T-helper 1 cell treated with Interleukin-12 subunit alpha and Interleukin-12 subunit beta and Interleukin-4 antibody, amounts not matched to agents 30 ng/mL and 1 ng/mL, for 36 hours (primary cell): ENCODE results near the gene CMTM1. TPM values are rescaled to one million over a fixed set of nuclear protein-coding genes. Genes with fewer than 3 reads are reported as not detected.
"Not testable (repeated sequence)": the region's sequence is repeated elsewhere in the genome, so short reads cannot be mapped to it uniquely, and the experiment has no call there.

Experiments
- intact Hi-C: fragments of 100-400 bp; cut with micrococcal nuclease; formaldehyde crosslinking; loops from one replicate; pipeline ENCODE4 v1.15.1; 2024
- total RNA-seq: library from RNA; stranded (reverse); gene quantifications from 2 replicates; pipeline ENCODE4 v1.2.3, GENCODE V29; 2022

Gene CMTM1
- total RNA-seq, 1 donor from 2014 or later, result 33.5 TPM

DNA sequence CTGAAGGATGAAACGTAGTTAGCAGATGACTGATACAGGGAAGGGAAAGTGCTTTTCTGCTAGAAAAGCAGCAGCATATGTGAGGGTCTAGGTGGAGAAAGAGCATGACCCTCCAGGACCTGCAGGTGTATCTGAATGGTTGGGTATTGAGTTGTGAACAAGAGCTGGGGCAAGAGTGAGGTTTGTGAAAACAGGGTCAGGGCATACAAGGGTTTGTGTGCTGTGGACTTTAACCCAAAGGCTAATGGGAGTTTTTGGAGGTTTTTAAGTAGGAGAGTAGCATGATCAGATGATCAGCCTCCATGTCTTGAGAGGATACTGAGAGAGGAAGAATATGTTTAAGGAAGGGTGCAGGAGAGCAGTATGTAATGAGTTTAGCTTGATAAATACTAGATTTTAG is 6.1 kb upstream of the CMTM1 start:
- intact Hi-C loops, result no loop called here

DNA sequence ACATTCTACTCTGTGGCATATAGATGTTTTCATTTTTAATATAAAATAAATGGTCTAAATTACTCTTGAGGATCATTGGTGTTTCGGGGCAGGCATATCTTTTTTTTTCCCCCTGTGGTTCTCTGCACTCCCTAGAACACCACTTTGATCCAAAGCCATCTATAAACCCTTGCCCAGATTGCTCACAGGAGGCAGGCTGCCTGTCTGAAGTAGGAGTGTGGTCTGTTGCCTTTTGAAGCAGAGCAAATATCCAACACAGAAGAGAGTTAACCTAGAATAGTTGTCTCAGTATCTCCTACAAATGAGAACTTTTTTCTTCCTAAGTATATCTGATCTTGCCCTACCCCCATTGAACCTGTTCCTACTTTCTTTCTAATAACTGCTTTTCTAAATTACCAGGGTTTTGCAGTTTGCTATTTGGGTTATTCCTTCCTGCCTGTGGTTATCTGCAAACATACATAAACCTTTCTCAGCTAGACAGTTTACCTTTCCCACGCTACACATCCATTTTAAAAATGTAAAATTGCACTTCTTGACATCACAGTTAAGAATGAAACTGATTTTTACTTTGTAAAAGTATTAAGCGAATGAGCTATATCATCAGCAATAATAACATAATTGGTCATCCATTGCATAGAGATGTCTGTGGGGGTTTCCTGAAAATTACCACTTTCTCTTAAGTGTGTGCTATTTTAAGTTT is 4.7 kb upstream of the CMTM1 start:
- intact Hi-C loops, result loop anchor here (1.0 to 2.0 kb wide), 3 partner anchors 8 to 43 kb away; partner anchors contain the start of gene CMTM3

DNA sequence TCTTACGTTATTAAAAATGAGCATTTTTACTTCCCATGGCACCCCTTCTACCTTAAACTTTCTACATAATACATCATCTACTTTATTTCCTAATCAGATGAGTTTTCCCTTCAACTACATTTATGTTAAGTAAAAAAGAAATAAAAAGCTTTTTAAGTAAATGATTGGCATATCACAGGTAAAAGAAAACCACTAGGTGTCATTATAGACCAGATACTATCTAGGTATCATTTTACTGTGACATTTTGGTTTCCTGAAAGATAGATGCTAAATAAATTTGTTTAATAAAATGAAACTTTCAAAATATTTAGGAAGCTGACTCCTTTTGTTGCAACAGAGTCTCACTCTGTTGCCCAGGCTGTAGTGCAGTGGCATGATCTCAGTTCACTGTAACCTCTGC is 3.8 kb upstream of the CMTM1 start:
- intact Hi-C loops, result loop anchor here (2.0 kb wide), 2 partner anchors 28 to 42 kb away; partner anchors contain the start of gene CMTM3

DNA sequence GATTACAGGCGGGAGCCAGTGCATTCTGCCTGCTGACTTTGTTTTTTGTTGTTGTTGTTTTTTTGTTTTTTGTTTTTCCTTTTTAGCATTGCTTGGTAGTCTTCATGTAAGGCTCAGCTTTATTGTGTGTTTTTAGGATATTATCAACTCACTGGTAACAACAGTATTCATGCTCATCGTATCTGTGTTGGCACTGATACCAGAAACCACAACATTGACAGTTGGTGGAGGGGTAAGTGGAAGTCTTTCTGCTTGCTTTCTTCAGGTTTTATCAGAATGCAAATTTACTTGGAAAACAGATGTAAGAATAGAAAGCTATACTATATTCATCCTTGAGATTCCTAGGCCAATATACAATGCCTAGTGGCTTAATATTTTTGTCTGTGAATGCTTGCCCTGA is 3.3 kb upstream of the CMTM1 start:
- intact Hi-C loops, result loop anchor here (2.0 kb wide), 2 partner anchors 28 to 42 kb away; partner anchors contain the start of gene CMTM3

DNA sequence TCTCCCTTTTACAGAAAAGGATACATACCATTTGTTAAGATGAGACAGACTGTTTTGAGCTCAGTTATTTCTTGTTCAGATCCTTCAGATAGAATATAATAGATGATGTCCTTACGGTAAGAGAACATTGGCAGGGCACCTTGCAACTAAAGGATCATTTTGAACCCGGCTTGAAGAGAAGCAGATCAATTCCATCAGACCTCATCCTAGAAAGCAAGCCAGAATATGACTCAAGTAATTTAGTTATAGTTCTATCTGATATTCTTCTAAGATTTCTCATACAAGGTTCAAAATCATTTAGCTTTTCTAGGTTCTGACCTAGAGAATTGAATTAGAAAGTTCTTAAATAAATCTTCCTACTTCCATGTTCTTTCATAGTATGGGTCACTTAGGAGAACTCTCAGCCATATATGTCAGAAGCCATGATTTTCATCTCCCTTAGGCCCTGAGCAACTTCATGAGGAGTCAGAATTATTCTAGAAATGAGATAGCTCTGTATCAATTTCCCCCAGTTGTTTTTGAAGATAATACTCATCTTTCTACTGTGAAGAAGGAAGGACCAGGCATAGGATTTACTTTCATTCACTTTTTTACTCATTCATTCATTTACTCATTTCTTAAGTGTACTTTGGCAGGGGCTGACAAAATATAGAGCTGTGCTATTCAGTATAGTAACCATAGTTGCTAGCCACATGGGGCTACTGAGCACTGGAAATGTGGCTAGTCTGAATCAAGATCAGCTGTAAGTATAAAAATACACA is 2.5 kb upstream of the CMTM1 start:
- intact Hi-C loops, result loop anchor here (2.0 kb wide), 2 partner anchors 27 to 41 kb away; partner anchors contain the start of gene CMTM3

DNA sequence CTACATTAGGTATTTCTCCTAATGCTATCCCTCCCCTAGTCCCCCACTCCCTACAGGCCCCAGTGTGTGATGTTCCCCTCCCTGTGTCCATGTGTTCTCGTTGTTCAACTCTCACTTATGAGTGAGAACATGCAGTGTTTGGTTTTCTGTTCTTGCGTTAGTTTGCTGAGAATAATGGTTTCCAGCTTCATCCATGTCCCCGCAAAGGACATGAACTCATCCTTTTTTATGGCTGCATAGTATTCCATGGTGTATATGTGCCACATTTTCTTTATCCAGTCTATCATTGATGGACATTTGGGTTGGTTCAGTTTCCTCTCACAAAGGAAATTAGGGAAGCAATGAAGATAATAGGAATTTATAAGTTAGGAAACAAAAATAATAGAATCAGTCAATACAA is 1.0 kb downstream of the CMTM1 start:
- intact Hi-C loops, result not testable (repeated sequence)

DNA sequence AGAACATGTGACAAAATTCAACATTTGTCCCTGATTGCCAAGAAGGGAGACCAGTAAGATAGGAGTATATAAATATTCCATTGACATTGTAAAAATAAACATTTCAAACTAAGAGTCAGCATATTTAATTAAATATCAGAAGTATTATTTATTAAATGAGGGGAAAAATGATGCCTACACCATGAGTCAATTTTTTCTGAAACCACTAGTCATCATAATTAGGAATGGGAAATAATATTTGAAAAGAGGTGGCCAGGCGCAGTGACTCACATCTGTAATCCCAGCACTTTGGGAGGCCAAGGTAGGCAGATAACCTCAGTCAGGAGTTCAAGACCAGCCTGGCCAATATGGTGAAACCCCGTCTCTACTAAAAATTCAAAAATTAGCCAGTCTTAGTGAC is 2.1 kb downstream of the CMTM1 start:
- intact Hi-C loops, result no loop called here

DNA sequence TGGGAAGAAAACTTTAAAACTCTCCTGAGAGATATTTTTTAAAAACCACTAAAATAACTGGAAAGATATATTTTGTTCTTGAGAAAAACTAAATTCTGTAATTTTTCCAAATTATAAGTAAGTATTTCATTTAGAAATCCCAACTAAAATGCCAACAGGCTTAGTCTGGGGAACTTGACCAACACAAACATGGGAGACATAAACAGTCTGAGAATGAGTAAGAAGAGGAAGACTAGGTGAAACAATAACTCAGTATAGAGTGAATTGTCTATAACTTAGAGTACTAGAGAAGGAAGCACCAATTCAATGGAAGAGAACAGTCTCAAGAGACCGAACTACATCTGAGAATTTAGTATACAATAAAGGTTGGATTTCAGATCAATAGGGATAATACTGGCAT is 2.9 kb downstream of the CMTM1 start:
- intact Hi-C loops, result no loop called here

DNA sequence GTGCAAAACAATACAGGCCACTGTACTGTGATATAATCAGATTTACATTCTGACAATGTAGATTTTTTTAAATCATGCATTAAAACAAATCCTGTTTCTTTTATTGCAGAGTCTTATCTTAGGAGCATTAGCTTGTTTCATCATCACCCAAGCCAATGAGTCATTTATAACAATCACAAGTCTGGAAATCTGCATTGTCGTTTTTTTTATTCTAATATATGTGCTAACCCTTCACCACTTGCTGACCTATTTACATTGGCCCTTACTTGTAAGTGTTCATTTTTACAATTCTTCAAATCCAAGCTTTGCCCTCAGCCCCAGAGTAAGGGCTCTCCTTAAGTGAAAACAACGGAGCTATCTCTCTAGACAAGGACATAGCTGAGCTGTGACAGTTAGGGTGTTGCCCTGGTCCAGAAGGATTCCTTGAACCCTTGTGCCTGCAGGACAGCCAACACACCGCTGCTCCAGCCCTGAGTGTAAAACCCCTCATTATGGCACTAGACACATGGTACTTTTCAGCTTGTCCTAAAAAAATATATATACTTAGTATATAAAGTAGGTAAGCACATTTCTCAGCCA is 3.7 kb downstream of the CMTM1 start:
- intact Hi-C loops, result no loop called here

DNA sequence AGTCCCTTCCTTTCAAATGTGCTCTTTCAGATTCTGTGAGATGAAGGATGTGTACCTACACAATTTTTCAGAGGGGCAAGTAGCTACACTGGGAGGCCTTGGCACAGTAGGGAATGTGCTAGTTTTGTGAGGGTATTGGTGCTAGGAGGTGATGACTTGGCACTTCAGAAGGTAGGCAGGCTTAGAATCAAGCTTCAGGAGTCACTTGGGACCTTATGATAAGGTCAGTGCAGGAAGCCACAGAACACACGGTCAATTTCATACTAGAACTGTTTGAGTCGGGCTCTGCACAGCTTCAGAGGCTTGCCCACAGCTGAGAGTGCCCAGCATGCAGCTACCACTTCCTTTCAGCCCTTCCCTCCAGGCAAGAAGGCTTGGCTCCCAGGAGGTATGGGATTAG is 6.1 kb downstream of the CMTM1 start:
- intact Hi-C loops, result no loop called here

DNA sequence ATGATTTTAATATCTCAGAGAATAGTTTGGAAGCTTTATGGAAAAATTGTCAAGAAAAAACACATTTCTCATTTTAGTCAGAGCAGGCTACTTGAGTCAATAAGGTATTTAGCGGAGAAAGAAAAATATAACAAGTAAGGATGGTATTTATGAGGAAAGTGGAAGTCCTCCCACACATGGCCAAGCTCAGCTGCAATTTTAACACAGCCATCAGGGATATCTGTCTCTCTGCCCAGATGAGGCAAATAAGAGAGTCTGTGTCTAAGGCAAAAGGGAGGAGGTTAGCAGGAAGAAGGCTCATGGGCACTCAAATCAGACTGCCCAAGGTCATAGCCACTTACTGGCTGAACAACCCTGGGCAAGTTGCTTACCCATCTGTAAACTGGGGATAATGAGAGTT is 7.8 kb downstream of the CMTM1 start:
- intact Hi-C loops, result no loop called here

DNA sequence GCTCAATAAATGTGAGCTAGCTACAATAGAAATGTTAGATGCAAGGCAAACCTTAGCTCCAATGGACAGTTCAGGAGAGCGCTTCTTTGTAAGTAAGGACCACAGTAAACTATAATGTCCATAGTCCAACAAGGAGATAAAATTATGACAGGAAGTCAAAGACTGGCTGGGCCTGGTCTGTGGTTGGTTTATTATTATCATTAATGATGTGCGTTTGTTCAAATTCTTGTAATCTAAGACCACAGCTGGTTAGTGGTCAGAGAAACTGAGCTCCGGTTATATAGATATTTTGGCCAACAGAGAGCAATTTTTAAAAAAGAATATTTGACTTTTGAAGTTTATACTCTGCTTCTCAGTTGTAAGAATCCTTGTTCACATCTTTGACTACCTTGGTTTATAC is 8.3 kb downstream of the CMTM1 start:
- intact Hi-C loops, result no loop called here

DNA sequence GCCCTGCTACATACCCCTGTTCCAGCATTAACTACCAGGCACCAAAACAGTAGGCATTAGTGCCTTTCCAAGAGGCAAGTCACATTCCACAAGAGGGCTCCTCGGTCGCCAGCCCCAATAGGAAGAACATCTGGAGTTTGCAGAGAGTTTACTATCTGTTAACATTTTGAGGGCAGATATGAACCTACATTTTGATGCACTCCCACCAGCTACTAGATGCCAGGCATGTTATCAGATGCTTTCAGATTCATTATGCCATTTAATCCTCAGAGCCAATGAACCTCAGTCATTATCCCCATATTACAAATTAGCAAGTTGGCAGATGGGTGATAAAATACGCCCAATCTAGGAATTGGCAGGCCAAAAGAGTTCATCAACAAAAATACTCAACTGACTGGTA is 8.8 kb downstream of the CMTM1 start:
- intact Hi-C loops, result no loop called here

DNA sequence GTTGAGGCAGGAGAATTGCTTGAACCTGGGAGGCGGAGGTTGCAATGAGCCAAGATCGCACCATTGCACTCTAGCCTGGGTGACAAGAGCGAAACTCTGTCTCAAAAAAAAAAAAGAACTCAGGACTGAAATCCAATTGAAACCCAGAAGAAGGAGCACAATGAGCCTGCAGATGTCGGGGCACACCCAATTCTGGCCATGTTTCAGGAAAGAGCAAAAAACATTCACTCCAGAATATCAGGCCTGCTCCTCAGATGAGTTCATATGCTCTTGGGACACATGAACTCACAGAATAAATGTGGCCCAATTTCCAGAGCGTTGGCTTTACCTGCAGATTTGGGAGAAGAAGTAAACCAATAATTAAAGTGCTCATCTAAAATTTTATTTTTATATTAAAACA is 10.1 kb downstream of the CMTM1 start:
- intact Hi-C loops, result no loop called here

DNA sequence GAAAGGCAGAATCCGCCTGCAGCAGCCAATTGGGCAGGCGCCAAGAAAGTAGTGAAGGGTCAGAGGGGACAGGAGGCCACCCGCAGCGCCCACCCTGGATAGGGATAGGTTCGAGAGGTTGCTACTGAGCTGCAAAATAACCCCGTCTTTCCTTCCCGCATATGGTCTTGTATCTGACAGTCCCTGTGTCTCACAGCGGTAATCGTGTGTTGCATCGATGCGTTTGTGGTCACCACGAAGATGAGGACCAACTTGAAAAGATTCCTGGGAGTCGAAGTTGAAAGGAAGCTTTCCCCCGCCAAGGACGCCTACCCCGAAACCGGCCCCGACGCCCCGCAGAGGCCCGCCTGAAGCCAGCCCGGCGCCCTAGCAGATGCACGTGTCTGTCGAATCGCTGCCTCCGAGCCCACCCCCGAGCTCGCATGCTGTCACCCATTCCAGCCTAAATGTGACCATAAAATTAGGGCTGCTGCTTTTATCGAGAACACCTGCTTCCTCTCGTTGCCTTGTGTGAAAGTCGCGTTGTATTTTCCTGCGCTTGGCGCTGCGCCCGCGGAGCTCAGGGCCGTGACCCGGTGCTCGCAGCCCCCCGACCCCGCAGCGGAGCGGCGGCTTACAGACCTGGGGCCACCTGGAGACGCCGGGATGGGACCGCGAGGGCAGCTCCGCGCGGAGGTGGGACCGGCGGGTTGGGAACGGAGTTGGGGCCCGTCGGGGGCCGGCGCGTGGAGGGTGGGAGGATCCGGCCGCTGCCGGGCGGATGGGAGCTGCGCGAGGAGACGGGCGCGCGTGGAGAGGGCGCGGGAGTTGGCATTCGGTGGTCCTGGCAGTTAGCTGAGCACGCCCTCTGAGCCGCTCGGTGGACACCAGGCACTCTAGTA is 12.7 kb downstream of the CMTM1 start, which contains the start of gene CMTM2:
Gene CMTM2, plus strand, starts transcription at position 813 of the 881 bp plus-strand sequence. CDS start 145 bp downstream, outside the sequence.
- intact Hi-C loops, result no loop called here

DNA sequence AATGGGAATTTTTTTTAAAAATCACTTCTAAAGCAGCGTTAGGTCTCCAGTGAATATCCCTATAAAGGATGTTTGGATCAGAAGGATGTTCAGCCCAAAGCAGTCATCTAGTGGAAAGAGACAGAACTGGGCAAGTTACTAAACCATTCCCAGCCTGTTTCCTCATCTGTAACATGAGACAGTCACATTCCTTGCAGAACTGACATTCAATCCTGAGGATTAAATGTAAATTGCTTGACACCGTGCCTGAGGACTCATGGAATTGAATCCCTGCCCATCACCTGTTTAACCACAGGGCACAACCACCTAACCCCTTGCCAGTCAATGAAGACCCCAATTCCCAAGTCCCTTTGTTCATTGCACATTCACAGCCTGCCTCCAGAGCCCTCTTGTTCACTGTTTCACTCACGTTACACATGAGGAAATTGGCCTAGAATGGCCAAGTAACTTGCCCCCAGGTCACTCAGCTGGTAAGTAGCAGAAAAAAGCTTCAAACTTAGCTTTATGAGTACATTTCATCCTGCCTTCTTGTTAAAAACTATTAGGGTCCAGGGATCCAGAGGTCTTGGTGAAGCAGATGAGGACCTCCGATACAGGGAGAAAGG is 14.5 kb downstream of the CMTM1 start:
- intact Hi-C loops, result no loop called here

DNA sequence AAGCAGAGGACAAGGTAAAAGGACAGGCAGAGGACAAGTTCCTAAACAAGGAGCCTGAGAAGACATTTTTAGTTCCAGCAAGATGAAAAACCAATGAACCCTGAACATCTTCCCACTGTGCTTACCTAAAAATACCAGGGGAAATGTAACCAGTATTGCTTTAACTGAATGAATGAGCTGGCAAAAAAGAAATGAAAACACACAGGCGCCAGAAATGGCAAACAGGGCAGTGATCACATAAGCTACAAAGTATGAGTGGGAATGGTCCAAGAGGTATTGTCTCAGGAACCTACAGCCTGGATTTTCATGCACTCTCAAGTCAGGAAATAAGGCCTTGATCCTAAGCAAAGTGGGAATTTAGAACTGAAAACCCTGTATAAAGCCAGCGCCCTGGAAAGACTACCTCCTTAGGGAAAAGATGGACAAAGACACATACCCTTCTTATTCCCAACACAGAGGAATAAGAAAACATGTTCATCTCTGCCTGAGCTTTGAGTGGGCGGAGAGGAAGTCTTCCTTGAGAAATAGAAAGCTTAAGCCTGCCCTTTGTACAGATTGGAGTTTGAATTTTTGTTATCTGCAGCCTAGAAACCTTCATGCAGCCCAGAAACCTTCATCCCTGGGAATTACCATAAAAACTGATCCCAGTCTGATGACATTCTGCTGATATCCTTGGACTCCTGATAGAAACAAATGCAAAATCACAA is 15.2 kb downstream of the CMTM1 start:
- intact Hi-C loops, result no loop called here

DNA sequence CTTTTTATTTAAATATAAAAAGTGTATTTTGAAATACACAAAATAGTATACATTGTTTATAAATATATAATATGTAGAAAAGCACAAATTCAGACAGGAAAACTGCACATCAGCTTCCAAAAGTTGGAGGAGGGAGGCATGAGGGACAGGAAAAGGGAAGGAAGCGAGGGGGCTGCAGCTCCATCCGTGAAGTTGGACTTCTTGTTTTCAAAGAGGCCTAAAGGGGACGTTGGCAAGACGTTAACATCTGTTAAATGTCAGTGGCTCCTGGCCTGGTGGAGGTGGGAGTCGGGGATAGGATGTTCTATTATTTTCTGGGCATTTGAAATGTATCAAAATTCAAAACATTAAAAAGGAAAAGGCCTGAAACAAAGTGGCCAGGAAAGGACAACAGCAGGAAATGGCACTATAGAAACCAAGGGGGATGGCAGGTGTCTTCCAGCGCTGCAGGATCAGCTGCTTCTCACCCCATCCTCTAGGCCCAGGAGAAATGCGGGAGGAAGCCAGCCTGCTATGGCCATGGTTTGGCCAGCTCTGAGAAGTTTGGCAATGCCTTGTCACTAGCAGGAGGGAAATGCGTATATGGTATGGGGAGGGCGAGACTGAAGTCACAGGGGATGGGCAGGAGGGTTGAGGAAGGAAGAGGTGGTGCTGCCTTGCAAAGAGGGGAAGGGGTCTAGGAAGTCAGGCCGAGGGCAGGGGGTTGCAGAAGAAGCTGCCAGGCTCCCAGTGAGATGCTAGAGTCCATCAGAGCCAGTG is 19.4 kb downstream of the CMTM1 start:
- intact Hi-C loops, result no loop called here

DNA sequence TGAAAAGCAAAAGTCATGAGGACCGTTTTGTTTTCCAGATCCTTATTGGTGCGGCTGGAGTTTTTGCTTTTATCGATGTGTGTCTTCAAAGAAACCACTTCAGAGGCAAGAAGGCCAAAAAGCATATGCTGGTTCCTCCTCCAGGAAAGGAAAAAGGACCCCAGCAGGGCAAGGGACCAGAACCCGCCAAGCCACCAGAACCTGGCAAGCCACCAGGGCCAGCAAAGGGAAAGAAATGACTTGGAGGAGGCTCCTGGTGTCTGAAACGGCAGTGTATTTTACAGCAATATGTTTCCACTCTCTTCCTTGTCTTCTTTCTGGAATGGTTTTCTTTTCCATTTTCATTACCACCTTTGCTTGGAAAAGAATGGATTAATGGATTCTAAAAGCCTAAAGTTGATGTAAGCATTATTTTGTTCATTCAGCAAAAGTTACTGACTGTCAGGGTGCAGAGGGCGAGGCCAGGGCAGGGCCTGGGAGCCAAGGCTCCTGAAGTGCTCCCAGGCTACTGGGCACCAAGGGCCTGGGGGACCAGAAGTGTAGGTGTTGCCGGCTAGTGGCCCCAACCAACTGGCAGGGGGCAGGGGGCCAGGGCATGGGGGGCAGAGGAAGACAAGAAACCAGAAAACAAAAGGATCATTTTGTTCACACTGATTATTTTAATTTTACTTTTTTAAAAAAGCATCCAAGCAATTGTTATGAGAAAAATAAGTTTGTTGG is 21.8 kb downstream of the CMTM1 start:
- intact Hi-C loops, result no loop called here
